Mesothelial cell of epicardium (in vitro differentiated cells): ENCODE measurements around the gene STX19. TPM values are rescaled to one million over a fixed set of nuclear protein-coding genes. Genes with fewer than 3 reads are reported as not detected.

ENCODE experiments used
- DNase-seq, 2 experiments: peaks; one replicate each; pipeline ENCODE4 v3.0.0; 2021; ENCODE audit warnings: low spot score in 2 of 2; ENCODE audit not compliant: unreplicated experiment in 2 of 2
- H3K27ac Mint-ChIP-seq: 2 replicates; pipeline ENCODE4 v1.8.0; 2021; ENCODE audit warnings: mixed read lengths
- H3K27me3 Mint-ChIP-seq: 2 replicates; pipeline ENCODE4 v1.8.0; 2021; ENCODE audit warnings: low read depth, mixed read lengths
- H3K36me3 Mint-ChIP-seq: 2 replicates; pipeline ENCODE4 v1.8.0; 2021; ENCODE audit warnings: mixed read lengths
- H3K4me1 Mint-ChIP-seq: 2 replicates; pipeline ENCODE4 v1.8.0; 2021; ENCODE audit warnings: mixed read lengths
- H3K4me3 Mint-ChIP-seq: 2 replicates; pipeline ENCODE4 v1.8.0; 2021; ENCODE audit warnings: mild to moderate bottlenecking, moderate library complexity, mixed read lengths
- H3K9me3 Mint-ChIP-seq: 2 replicates; pipeline ENCODE4 v1.8.0; 2021; ENCODE audit warnings: mixed read lengths
- total RNA-seq: library from RNA; stranded (reverse); gene quantifications from 3 replicates; pipeline ENCODE4 v1.2.1, GENCODE V29; 2021
- TF ChIP-seq, protein P1 (sequence below): fragments of 200-600 bp; sonication (generic); IDR thresholded peaks from one replicate; pipeline ENCODE4 v1.5.0; 2021; ENCODE audit warnings: antibody characterized with exemption; ENCODE audit not compliant: unreplicated experiment

STX19 gene, protein sequence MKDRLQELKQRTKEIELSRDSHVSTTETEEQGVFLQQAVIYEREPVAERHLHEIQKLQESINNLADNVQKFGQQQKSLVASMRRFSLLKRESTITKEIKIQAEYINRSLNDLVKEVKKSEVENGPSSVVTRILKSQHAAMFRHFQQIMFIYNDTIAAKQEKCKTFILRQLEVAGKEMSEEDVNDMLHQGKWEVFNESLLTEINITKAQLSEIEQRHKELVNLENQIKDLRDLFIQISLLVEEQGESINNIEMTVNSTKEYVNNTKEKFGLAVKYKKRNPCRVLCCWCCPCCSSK
- 0.18 TPM in 1 of 3 replicates, not detected in the others for total RNA-seq

DNA sequence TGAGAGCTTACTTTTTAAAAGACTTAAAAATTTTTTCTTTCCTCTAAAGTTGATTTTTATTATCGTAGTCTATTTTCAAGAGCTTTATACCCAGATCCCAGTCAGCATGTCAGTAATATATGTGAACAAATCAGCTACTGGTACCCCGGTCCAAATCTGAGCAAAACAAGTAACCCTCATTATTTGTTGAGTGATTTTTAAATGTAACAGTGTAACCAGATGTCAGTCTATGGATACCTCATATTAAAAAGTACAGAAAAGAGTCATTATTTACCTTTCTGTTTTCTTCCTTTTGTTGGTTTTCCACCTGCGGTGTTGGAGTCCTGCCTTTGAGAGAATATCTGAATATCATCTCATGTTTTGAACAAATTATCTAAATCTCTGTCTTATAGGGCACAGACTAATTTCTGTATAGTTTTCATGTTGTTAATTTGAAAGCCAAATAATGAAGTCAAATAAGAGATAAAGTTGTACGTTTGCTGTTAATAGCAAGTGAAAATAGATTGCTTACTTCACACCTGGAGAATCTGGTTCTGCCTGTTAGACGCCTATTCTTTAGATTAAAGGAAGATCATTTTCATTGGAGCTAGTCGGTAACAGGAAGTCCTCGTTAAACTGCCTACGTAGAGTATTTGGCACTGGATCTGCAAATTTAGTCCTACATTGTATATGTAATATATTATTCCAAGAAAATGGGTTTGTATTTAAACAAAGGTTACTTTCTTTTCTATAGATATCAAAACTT lies at the start of gene STX19:
STX19 (minus strand) TSS at position 505 of the 745 bp plus-strand sequence. CDS start 13,328 bp downstream, outside the sequence.
- Mint-ChIP-seq H3K27ac (peak within 1 kb of the TSS; percentile 3), H3K36me3 (peaks cover 8% of the 10 kb centered on the region), H3K4me1 (peaks cover 4% of the 10 kb centered on the region), H3K27me3 (no peaks in the 10 kb centered on the region), H3K4me3 (no peak within 1 kb of the TSS), H3K9me3 (peaks cover 7% of the 10 kb centered on the region)
- TF ChIP-seq, protein P1, sequence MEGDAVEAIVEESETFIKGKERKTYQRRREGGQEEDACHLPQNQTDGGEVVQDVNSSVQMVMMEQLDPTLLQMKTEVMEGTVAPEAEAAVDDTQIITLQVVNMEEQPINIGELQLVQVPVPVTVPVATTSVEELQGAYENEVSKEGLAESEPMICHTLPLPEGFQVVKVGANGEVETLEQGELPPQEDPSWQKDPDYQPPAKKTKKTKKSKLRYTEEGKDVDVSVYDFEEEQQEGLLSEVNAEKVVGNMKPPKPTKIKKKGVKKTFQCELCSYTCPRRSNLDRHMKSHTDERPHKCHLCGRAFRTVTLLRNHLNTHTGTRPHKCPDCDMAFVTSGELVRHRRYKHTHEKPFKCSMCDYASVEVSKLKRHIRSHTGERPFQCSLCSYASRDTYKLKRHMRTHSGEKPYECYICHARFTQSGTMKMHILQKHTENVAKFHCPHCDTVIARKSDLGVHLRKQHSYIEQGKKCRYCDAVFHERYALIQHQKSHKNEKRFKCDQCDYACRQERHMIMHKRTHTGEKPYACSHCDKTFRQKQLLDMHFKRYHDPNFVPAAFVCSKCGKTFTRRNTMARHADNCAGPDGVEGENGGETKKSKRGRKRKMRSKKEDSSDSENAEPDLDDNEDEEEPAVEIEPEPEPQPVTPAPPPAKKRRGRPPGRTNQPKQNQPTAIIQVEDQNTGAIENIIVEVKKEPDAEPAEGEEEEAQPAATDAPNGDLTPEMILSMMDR, result no peak
- no peak for DNase-seq

DNA sequence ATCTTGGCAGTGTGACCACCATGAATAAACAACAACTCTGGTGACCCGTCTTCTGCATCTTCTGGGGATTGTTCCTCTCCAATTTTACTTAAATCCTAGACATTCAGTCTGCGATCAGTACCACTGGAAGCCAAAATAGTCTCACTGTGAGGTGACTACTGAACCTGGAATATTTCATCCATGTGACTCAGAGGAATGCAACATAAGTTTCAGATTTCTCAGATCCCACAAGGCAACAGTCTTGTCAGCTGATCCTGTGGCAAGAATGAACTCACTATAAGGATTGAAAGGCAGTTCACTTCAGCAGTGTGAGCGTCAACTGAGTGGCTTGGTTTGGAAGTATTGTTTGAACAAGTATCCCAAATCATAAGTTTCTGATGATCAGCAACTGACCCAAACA lies 47.7 kb upstream of the STX19 start:
- H3K9me3 Mint-ChIP-seq, result peaks cover 24% of the 10 kb centered on the region
- TF ChIP-seq, protein P1, result no peak
- DNase-seq, result no peak
- H3K4me1 Mint-ChIP-seq, result peaks cover 2% of the 10 kb centered on the region
- no peaks in the 10 kb centered on the region for H3K27me3 Mint-ChIP-seq
- peaks cover 63% of the 10 kb centered on the region for H3K36me3 Mint-ChIP-seq
- no peak overlapping the region for H3K4me3 Mint-ChIP-seq
- no peak overlapping the region for H3K27ac Mint-ChIP-seq

DNA sequence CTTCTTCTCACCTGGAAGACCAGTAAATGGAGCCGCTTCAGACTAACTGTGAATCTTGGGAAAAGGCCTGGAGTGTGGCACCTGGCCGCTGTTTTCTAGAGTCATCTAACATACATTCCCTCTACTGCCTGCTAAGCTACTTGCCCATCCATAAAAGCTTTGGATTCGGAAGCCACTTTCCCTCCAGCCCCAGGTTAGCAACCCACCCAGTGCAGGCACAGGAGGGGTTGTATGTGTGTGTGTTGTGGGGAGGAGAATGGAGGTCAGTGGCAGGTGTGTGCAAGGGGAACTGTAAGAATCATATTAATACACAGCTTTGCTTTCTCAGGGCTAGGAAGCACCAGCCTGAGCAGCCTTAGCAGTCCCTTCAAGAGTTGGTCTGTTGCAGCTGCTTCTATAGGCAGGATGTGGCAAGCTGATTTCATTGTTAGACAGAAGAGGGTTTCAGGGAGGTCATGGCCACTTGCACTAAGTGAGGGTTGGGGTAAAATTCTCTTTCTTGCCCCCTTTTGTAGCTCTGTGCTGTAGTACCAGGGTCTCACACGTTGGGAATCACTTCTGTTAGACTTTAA lies 43.4 kb upstream of the STX19 start:
- H3K4me1 Mint-ChIP-seq, result peaks cover 1% of the 10 kb centered on the region
- no peak overlapping the region for H3K4me3 Mint-ChIP-seq
- no peak for DNase-seq
- peaks cover 50% of the 10 kb centered on the region for H3K36me3 Mint-ChIP-seq
- TF ChIP-seq, protein P1, result no peak
- no peak overlapping the region for H3K27ac Mint-ChIP-seq
- H3K9me3 Mint-ChIP-seq, result peaks cover 19% of the 10 kb centered on the region
- no peaks in the 10 kb centered on the region for H3K27me3 Mint-ChIP-seq

DNA sequence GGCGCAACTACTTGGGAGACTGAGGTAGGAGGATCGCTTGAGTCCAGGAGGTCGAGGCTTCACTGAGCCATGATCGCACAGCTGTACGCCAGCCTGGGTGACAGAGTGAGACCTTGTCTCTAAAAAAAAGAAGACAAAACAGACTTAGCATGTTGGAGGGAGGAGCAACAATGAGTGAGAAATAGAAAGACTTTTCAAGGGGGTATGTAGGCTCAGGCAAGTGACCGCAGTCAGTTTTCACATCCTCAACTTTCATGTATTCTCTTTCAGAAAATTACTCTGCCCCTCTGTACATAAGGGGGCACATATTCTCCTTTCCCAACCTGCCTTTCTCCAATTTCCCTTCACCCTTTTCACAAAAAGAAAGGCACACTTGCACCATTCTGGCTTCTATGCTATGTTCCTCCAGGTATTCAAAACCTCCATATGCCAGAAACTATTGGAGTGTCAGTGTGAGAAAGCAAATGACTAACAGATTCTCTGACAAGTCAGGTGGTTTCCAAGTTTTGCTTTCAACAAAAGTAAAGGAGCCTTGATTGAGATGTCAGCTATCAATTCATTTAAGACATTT lies 42.0 kb upstream of the STX19 start:
- TF ChIP-seq, protein P1, result no peak
- Mint-ChIP-seq H3K9me3 (peaks cover 19% of the 10 kb centered on the region), H3K27ac (no peak overlapping the region), H3K27me3 (no peaks in the 10 kb centered on the region), H3K4me3 (no peak overlapping the region), H3K36me3 (peaks cover 45% of the 10 kb centered on the region), H3K4me1 (peaks cover 3% of the 10 kb centered on the region)
- no peak for DNase-seq

DNA sequence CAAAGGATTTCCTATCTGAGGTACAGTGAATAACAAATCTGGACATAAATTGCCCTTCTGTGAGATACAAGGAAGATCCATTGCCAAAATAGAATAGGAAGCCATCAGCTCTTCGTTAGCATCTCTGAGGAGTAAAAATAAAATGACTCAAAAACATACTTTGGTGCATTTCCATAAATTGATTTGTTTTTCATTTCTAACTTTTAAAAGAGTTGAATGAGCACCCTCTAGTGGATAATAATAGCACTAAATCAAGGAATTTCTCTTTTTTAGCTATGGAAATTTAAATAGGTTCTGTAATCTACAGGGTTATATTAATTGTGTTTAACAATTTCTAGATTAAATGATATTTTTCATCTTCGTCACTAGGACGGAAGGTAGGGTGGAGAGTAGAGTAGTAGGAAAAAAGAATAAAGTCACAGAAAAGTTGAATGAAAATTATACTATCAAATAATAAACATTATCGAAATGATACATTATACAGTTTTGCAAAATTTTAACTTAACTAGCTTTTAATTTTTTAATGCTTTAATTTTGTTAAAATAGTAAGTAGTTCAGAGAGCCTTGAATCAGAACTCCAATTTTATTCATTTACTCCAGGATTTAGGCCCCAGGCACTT lies 40.9 kb upstream of the STX19 start:
- Mint-ChIP-seq H3K4me3 (no peak overlapping the region), H3K27me3 (no peaks in the 10 kb centered on the region), H3K4me1 (peaks cover 12% of the 10 kb centered on the region), H3K9me3 (peaks cover 15% of the 10 kb centered on the region), H3K36me3 (peaks cover 35% of the 10 kb centered on the region), H3K27ac (no peak overlapping the region)
- TF ChIP-seq, protein P1, result peak; percentile 74
- no peak for DNase-seq
